NCI-H1694 (cell line): ENCODE measurements around the gene CNTN1.

Experiments
- DNase-seq: peaks from one replicate; lab custom pipeline; 2025; lab: John Stamatoyannopoulos, UW

The CNTN1 gene

DNA sequence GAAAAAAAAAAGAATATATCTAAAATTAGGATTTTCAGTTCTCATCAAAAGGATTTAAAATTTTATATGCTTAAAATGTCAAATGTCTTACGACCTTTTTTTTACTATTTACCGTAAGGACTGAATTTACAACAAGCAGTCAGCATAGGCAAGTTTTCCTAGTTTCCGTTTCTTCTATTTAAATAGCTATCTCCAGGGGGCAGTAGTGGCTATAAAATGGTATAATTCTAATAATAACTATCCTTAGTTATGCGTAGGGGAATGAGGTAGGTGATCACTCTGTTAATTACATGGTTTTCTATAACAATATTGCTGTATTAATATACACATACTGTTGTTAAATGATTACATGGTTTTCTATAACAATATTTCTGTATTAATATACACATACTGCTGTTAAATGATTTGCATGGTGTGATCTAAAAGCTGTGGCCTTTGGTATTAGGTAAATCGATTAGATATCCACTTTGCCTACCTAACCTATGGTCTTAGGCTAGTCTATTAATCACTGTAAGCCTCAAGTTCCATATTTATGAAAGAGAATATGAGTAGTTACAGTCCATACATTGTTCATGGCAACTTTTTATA lies 278.2 kb downstream of the CNTN1 start:
- no peak for DNase-seq

DNA sequence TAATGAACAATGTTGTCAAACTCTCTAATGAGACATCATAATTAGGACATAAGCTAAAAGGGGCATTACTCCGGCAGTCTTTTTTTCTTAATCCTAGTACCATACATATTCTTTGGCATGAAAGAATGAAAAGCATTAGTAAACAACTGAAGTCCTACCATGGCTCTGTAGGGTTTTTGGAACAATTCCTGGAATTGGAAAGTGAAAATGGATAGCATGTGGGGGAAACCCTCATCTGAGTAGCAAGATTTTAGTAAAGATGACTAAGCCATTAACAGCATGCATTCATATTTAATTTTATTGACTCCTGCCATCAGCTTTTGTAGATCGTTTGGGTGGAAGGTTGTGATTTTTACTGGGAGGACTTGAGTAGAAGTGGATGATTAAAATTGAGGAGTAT lies 279.7 kb downstream of the CNTN1 start:
- DNase-seq, result no peak

DNA sequence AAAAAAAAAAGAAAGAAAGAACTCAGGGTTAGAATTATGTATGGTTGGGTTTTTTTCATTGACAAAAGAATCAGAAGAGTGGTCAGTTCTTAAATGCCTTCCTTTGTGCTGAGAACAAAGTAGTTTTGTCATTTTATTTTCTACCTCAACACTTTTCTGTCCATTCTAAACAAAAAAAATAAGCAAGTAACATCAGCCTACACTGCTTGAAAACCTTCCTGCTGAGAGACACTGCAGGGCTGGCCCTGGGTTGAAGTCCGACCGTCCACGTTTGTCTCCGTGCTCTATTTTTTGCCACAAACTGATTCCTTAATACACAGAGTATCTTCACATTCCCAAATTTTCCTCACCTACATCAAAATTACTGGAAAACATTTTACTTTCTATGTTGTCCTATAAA lies 284.3 kb downstream of the CNTN1 start:
- no peak for DNase-seq

DNA sequence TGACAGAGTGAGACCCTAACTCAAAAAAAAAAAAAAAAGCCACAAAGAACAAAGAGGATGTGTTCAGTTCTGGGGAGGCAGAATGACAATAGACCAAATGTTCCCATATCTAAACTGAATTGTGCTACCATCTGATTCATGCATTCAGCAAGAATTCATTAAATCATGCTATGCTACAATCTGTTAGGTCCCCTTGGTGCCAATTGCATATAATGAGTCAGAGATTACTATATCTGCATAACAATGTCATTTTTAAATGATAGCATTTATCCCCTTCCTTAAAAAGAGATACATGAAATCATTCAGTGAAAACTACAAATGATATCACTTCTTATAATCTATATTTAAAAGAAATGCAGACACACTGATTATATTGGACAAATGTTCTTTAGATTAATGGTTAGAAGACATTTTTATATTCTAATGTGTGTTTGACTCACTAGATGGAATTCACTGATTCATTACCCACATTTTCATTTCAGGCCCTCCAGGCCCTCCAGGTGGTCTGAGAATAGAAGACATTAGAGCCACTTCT lies 288.3 kb downstream of the CNTN1 start:
- DNase-seq, result no peak

DNA sequence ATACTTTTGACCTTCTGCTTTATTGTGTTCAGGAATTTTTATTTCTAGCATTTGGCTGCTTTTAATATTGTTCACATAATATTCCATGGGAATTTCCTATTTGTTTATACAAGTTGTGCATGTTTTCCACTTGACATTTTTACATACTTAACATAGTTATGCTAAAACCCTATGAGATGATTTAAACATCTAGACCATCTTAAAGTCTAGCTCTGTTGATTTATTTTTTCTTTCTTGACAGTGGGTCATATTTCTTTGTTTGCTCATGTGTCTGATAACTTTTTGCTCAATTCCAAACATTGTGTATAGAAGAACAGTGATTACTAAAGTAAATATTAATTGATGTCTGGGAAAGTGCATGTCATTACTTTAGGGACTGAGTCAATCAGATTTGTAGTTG lies 293.8 kb downstream of the CNTN1 start:
- DNase-seq, result no peak

DNA sequence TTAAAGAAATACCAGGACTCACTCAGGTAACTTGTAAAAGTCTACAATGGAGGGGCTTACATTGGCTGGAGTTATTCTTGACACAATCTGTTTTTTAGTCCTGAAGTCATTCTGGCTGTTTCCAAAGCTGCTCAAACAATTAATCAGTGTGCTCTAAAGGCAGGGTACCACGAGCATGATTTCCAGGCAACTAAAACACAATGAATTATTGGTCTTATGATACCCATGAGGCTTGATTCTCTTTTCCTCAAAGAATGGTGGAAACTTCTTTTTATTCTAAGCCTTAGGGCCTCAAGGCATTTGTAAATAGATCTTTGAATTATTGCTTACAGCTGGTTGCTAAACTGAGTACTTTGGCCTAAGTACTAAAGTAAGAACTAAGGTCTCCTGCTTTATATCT lies 296.1 kb downstream of the CNTN1 start:
- no peak for DNase-seq

DNA sequence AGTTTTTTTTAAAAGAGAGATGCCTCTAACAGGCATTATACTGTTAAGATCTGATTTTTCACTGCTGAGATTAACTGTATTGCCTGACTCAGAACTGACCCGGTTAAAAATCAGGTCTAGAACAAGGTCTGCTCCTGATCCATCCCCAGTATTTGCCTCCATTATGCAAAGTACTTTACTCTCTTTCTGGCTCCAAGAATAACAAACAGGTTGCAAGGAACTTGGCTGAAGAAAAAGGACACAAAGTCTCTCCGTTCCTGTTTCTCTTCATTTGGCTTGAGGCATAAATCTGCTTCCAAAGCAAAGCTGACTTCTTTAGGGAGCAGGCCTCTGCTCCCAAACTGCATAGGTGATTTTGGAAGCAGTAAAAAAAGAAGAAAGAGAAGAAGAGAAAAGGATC lies 296.6 kb downstream of the CNTN1 start:
- no peak for DNase-seq

DNA sequence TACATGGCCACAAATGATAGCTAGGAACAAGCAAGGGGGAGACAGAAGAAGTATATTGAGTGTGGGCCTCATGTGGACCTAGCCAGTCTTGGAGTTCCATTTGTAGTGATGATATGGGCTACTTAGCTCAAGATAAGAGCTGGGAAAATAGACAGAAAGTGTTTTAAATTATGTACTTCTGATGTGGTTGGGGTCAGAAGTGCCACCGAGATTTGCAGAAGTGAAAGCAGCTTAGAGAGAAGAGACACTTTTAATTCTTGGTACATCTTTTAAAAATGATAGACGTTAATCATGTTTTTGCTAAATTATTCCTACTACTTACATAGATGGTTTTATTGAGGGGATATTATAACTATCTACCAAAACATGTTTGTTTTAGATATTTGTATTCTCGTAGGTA lies 297.5 kb downstream of the CNTN1 start:
- DNase-seq, result no peak

DNA sequence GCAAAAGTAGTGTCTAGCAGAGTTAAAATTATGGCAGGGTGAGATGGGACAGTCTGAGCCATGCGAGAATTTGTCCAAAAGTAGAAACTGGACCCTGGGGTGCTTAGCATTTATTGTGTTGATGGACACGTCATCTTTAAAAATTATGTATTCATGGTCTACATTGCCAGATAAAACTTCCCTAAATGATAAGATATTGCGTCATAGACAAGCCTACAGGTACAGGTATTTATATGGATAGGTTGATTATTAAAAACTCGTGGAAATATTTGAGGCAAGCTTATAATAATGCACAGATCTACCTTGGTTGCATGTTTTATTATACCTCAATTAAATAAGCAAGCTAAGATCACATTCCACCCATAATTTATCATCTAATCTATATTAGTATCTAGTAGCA lies 299.9 kb downstream of the CNTN1 start:
- DNase-seq, result no peak

DNA sequence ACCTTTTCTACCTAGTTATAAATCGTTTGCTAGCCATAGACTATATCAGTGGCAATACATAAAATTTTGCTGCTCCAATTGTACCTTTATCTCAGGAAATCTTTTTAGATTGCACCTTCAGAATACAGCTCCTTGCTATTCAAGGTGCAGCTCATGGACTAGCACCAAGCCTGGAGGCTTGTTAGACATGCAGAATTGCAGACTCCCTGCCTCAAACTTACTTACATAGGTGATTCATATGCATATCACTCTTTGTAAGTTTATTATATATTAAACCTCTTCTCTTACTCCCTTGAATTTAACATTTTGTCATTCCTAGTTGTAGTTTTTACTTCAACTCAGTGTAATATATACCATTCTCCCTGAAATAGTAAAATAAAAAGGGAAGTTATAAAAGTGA lies 300.4 kb downstream of the CNTN1 start:
- no peak for DNase-seq

DNA sequence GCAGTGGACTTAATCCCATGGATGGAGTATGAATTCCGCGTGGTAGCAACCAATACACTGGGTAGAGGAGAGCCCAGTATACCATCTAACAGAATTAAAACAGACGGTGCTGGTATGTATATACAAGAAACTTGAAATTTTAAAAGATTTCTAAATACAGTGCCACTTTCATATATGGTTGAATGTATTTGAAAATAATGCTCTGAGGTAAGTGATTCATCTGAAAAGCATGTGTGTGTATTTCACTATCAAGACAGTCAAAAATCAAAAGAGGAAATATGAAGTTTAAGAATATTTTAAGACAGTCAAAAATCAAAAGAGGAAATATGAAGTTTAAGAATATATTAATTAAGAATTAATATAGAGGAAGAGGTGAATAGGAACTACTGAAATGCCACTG lies 300.9 kb downstream of the CNTN1 start:
- no peak for DNase-seq

DNA sequence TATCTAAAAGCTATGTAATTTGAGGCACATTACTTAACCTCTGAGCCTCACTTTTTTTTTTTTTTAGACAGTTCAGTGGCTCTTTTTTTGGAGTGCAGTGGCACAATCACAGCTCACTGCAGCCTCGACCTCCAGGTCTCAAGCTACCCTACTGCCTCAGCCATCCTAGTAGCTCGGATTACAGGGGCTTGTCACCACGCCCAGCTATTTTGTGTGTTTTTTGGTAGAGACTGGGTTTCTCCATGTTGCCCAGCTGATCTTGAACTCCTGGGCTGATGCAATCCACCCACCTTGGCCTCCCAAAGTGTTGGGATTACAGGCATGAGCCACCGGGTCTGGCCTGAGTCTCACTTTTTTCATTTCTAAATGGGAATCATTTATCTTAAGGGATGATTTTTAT lies 303.9 kb downstream of the CNTN1 start:
- no peak for DNase-seq

DNA sequence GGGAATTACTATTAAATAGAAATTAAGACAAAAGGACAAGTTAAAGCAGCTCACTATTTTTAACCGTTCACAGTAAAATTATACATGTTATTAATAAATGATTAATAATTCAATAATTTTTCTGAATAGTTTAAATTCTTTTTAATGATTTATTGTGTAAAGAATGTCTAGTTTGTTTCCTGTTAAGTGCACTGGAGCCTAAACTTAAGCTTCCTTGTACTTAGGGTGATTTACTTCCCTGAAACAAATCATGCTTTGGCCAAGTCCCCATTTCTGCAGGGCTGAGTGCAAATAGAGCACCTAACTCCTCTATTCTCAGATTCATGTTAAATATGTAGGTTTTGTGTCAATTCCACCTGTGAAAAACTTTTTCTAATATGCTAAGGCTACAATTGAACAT lies 307.0 kb downstream of the CNTN1 start:
- no peak for DNase-seq

DNA sequence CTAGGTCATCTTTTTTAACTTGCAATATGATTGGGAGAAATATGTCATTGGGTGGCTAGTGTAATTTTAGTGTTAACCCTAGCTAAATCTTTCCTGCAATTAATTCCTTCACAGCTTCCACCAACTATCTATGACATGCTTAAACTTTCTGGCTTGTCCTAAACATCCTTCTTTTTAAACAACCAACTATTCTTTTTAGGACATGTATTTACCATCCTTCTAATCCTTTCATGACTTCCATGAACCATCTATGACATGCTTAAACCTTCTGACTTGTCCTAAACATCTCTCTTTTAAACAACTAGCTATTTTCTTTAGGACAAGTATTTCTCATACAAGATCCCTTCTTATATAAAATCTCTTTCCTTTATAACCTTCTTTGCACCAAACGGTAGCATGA lies 316.2 kb downstream of the CNTN1 start:
- DNase-seq, result no peak

DNA sequence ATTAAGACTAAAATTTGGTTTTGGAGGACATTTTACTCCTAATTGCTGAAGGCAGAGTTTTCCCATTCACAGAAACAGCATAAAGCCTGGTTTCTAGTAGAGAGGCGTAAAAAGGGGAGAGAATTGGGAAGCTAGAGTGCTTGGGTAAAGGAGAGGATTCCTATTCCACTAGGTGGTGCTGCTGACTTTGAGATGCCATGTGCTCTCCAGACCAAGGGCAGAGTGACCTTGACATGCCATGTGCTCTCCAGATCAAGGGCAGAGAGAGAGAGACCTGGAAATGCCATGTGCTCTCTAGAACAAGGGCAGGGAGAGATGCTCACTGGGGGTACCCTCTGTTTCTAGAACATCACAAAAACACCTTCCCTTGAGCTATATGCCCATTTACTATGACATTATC lies 319.7 kb downstream of the CNTN1 start:
- DNase-seq, result no peak

DNA sequence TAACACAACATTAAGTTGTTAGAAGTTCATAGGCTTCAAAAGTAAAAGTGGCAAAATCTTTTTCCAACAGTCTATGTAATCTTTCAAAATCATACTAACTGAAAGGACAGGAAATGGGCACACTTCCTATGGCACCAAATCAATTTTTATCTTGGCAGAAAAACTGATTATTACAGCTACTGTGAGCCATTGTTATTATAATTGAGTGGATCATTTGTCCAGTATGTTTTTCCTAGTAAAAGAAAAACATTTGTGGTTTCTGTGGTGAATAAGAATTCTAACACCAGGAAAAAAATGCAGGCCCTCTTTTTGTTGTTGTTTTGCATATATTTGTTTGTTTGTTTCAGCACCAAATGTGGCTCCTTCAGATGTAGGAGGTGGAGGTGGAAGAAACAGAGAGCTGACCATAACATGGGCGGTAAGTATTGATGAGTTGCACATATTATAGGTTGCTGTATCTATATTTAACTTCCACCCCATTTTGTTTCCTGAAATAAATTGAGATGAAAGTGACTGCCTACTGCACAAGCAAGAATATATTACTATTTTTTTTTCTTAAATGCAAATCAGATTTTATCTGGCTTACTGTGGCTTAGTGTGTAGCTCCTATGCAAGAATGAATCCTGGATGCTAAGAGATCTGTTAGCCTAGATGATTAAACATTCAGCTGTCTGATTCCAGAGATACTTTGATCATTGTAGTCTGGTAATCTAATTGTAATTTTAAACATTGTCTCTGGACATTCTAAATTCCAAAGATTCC lies 321.8 kb downstream of the CNTN1 start:
- DNase-seq, result no peak

DNA sequence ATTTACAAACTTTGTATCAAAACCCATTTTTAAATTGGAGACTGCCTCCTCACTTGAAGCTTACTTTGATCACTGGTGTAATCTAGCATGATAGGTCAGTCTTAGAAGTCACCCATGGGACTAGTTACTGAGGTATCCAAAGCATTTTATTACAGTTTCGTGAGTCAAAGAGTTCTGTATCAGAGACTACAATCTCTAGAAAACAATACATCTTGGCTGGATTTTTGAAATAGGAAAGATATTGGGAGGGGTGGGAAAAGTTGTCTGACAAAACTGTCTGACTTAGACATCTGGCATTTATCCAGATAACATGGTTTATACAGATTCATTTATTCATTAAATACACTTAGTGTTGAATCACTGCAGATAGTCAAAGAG lies 322.4 kb downstream of the CNTN1 start:
- no peak for DNase-seq

DNA sequence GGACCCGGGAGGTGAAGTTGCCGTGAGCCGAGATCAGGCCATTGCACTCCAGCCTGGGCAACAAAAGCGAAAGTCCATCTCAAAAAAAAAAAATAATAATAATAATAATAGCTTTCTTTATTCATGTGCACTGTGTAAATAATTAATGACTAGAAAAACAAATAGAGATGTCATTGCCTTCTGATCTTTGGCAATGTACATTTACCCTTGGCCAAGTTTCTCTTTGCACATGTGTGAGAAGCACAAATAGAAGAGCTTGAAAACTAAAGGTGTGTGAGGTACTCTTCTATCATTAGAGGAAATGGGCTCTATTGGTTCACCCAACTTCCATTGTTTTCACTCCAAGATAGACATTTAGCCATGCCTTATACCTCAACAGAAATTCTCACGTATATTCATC lies 325.8 kb downstream of the CNTN1 start:
- DNase-seq, result no peak

DNA sequence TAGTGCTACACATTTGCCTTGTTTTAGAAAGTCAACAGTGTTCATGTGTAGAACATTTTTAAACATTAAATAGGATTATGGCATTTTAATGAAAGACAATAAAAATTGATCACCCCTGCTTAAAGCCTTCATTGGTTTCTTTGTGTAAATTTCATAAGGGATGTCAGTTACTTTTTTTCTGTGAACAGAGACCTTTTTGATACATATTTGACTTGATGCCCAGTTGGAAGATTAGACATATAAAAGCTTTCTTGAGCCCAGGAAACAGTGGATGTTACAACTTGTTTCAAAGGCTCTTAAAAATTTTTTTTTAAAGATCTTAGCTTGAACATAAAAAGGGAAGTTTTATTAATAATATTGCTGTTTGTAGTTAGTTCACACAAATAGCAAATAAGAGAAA lies 327.2 kb downstream of the CNTN1 start:
- no peak for DNase-seq

DNA sequence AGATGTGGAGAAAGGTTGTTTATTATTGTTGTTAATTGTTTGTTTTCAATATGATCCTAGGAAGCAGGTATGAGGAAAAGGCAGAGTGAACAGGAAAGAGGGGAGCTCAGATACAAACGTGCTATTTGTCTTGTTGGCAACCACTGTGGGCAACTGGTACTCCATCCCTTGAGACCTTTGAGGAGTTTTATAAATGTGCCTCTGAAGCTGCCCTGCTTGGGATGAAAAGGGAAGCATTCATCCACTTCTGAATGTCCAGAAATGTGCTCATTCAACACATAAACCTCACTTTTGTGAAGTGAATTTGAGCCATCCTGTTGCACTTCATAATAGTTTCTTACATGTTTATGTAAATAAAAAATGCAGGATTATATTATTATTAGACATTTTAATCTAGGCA lies 331.6 kb downstream of the CNTN1 start:
- no peak for DNase-seq

DNA sequence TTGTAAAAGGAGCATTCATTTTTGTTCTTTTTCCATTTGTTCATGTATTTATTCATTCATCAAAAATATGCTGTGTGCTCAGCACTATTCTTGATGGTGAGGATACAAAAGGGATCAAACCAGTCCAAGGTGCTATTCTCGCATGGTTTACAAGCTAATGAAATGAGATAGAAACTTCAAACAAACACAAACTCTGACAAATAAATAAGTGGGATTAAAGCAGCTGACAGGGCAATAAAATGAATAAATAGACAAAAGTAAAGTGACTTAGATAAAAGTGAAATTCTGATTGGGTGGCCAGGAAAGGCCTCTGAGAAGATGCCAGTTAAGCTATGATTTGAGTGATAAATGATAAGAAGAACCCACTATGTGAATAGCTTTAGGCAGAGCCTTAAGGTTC lies 333.9 kb downstream of the CNTN1 start:
- no peak for DNase-seq

DNA sequence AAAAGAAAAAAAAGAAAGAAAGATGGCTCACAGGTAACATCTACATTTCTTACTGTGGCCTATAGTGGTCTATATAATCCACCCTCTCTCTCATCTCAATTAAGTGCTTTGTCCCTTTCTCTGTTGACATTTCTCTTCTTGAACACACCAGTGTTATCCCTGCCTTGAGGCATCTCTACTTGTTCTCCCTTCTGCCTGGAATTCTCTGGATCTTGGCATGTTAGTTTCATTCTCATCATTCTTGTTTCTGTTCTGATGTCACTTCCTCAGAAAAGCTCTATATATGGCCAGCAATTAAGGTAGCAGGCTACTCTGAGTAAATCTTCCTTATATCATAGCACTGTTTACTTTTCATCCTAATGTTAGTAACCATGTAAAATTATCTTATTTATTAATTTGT lies 340.1 kb downstream of the CNTN1 start:
- no peak for DNase-seq

DNA sequence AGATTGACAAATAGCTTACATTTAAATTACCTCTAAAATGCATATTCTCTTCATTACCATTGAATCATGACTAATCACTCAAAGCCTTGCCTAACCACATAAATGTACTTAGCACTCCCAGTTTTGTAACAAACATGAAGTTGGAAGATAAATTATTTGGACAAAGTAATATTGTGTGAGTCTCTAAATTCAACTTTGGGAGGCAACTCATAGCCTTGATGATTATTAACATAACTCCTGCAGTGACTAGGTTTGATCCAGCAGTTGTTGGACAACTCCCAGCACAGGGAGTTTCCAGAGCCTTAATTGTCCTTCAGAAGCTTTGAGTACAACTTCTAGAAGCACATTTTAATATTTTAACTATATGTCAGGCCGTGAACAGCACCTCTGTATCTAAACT lies 342.4 kb downstream of the CNTN1 start:
- no peak for DNase-seq

DNA sequence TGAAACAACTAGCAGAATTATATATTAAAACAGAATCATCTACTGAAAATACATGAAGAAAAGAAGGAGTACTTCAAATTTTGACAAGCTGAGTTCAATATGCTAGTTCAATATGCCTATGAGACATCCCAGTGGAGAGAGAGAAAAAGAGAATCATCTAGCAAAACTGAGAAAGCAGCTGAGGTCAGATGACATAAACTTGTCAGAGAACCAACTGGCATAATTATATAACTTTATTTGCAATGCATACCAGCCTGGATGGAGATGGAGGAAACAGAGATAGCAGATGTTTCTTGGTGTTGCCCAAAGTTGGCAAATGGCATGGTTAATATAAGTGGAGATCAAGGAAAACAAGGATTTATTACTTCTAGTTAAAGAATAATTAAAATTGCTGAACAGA lies 347.2 kb downstream of the CNTN1 start:
- DNase-seq, result no peak
